ENCODE data around the gene CRYBB3.

DNA sequence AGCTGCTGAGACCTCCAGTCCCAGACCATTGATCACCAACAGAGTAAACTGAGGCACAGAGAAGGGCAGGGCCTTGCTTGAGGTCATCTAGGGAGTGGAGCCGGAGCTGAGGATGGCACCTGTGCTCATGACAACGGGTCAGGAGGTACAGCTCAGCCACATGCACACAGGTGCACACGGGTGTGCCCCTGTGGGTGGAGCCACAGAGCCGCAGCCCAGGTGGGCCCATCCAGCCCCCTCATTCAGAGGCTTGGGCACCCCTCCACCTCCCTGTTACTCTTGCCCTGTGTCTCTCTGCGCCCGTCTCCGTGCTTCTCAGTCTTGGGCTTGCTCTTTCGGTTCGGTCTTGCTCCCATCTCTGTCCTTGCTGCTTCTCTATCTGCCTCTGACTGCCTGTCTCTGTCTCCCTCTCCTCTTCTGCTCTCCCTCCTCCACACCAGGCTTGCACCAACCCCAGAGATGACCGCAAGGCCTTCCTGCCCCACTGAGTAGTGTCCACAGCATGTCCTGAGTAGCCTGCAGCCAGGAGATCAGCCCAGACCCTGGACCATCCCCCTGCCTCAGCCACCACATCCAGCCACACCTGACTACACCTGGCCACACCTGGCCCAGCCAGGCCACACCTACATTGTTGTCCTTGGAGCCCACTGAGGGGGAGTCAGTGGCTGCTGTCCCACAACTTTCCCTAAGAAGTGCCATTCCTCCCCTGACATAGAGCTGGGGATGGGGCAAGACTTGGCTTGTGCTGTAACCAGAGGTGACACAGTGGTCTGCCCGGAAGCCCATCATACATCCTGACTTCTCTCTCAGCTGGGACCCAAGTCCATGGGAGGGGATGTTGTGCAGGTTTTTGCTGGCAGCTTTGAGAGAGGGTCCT is 39.3 kb upstream of the CRYBB3 start:
- TF ChIP-seq, protein P1, sequence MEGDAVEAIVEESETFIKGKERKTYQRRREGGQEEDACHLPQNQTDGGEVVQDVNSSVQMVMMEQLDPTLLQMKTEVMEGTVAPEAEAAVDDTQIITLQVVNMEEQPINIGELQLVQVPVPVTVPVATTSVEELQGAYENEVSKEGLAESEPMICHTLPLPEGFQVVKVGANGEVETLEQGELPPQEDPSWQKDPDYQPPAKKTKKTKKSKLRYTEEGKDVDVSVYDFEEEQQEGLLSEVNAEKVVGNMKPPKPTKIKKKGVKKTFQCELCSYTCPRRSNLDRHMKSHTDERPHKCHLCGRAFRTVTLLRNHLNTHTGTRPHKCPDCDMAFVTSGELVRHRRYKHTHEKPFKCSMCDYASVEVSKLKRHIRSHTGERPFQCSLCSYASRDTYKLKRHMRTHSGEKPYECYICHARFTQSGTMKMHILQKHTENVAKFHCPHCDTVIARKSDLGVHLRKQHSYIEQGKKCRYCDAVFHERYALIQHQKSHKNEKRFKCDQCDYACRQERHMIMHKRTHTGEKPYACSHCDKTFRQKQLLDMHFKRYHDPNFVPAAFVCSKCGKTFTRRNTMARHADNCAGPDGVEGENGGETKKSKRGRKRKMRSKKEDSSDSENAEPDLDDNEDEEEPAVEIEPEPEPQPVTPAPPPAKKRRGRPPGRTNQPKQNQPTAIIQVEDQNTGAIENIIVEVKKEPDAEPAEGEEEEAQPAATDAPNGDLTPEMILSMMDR (IDR thresholded peaks at IDR 0.05), result no peak
- TF ChIP-seq POLR2A (IDR thresholded peaks at IDR 0.05), result no peak

Measured in uterus (tissue), 2 donors.